Measurements from ENCODE around the gene ONECUT1.

DNA sequence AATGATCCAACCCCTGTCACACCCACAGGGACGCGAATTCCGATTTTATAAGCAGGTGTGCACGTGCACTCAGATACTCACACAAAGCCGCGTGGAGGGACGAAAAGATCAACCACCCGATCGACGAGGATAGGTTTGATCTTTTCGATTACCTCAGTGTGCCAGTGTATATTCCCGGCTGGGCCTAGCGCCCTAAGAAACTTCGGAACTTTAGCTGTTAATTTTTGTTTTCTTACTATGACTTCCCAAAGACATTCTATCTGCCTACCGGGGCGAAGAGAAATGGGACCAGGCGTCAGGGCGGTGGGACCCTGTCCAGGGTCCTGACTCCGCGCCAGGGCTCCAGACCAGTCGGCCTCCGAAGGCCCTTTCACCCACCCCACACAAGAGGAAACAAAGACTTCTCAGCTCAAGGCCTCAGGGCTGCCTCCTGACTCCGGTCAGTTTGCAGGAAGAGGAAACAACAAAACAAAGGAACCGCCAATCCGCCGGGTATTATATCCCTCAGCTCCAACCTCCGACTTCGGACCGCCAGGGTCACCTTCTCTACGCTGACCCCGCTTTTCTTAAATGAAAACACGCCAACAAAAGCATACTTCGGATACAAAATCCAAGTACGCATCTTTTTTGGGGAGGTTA lies 6.8 kb downstream of the ONECUT1 start:
- TF ChIP-seq POLR2A (IDR thresholded peaks at IDR 0.05) = no peak
- TF ChIP-seq, protein P1, sequence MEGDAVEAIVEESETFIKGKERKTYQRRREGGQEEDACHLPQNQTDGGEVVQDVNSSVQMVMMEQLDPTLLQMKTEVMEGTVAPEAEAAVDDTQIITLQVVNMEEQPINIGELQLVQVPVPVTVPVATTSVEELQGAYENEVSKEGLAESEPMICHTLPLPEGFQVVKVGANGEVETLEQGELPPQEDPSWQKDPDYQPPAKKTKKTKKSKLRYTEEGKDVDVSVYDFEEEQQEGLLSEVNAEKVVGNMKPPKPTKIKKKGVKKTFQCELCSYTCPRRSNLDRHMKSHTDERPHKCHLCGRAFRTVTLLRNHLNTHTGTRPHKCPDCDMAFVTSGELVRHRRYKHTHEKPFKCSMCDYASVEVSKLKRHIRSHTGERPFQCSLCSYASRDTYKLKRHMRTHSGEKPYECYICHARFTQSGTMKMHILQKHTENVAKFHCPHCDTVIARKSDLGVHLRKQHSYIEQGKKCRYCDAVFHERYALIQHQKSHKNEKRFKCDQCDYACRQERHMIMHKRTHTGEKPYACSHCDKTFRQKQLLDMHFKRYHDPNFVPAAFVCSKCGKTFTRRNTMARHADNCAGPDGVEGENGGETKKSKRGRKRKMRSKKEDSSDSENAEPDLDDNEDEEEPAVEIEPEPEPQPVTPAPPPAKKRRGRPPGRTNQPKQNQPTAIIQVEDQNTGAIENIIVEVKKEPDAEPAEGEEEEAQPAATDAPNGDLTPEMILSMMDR (IDR thresholded peaks at IDR 0.05) = no peak

Measured in ovary (tissue), 3 donors.